ENCODE measurements around the gene LEMD3. TPM values are rescaled to one million over a fixed set of nuclear protein-coding genes. Genes with fewer than 3 reads are reported as not detected.
A peak's percentile ranks its signal among the peaks of the same experiment; 100 is the strongest.

LEMD3 gene
- total and polyA plus RNA-seq, 2 experiments from 2014 or later = 8.6 to 17.9 TPM

- H3K9ac ChIP-seq = peak overlapping the region; percentile 97
- peak overlapping the region; percentile 98 for H3K4me3 ChIP-seq
- no peaks in the 10 kb centered on the region for H3K36me3 ChIP-seq (ENCODE audit: low read depth)
- peak overlapping the region; percentile 95 for H3K4me2 ChIP-seq (ENCODE audit: unreplicated experiment)
- H3K79me2 ChIP-seq (ENCODE audit: insufficient read depth) = peaks cover 68% of the 10 kb centered on the region
- in situ Hi-C loops (cut with MboI) = no loop called here
- no peaks in the 10 kb centered on the region for H3K9me2 ChIP-seq (ENCODE audit: insufficient read depth)
- peaks cover 5% of the 10 kb centered on the region; the same call in 1 of the 2 replicates for H4K20me1 ChIP-seq (ENCODE audit: insufficient read depth)
- peak overlapping the region; percentile 100 for H2AFZ ChIP-seq
- peak; percentile 84 for DNase-seq
- H3K9me3 ChIP-seq (ENCODE audit: low read depth) = no peaks in the 10 kb centered on the region
- no peak for TF ChIP-seq EZH2phosphoT487 (IDR thresholded peaks at IDR 0.05; ENCODE audit: insufficient read depth, low read depth)
- no peak for TF ChIP-seq EZH2 (IDR thresholded peaks at IDR 0.05; ENCODE audit: insufficient read depth, poor library complexity, severe bottlenecking)
- 2 to 3% methylated on average over 45 to 47 of the region's 47 CpGs for WGBS, 2 experiments (ENCODE audit: low coverage in 1 of 2, low lambda C conversion rate in 2 of 2, missing lambda C conversion rate in 2 of 2)
- peak overlapping the region; percentile 95 for H3K27ac ChIP-seq
- H3K4me1 ChIP-seq (ENCODE audit: insufficient read depth) = peaks cover 38% of the 10 kb centered on the region
- H3F3A ChIP-seq (ENCODE audit: insufficient read depth) = no peaks in the 10 kb centered on the region
- H3K27me3 ChIP-seq (replicated peaks; ENCODE audit: insufficient read depth) = no peaks in the 10 kb centered on the region
Observed at GRCh38 chr12:65170209-65170881, 962 bp downstream of the LEMD3 start.

DNA sequence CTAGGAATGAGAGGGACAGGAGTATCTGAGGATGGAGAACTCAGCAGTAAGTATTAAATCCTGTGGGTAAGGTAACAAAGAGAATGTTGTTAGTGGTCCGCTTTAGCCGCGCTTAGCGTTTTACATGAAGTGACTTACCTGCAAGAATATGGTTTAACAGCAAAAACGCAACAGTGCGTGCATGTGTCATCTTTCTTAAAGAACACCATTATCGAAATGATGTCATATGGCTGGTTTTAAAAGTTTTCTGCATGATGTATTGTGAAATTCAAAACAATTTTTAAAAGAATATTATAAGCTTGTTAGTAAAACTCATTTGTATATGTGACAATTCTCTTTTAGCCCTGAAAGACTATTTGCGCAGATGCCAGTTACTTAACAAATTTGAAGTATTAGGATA lies 1.7 kb downstream of the LEMD3 start:
- DNase-seq = peak; percentile 47
- WGBS, 2 experiments (ENCODE audit: low coverage in 1 of 2, low lambda C conversion rate in 2 of 2, missing lambda C conversion rate in 2 of 2) = 38% methylated on average over 8 of the region's 8 CpGs
- Histone ChIP-seq H3K4me3 (peak overlapping the region; percentile 98), H3K79me2 (ENCODE audit: insufficient read depth) (peaks cover 75% of the 10 kb centered on the region), H4K20me1 (ENCODE audit: insufficient read depth) (peaks cover 5% of the 10 kb centered on the region; the same call in 1 of the 2 replicates), H3K9ac (peak overlapping the region; percentile 97), H3F3A (ENCODE audit: insufficient read depth) (no peaks in the 10 kb centered on the region), H2AFZ (peak overlapping the region; percentile 100; the same call in 1 of the 2 replicates), H3K27me3 (replicated peaks; ENCODE audit: insufficient read depth) (no peaks in the 10 kb centered on the region), H3K27ac (no peak overlapping the region), H3K9me2 (ENCODE audit: insufficient read depth) (no peaks in the 10 kb centered on the region), H3K36me3 (ENCODE audit: low read depth) (no peaks in the 10 kb centered on the region), H3K4me1 (ENCODE audit: insufficient read depth) (peaks cover 38% of the 10 kb centered on the region), H3K4me2 (ENCODE audit: unreplicated experiment) (peak overlapping the region; percentile 95), H3K9me3 (ENCODE audit: low read depth) (no peaks in the 10 kb centered on the region)
- in situ Hi-C loops (cut with MboI) = no loop called here
- TF ChIP-seq EZH2 (IDR thresholded peaks at IDR 0.05; ENCODE audit: insufficient read depth, poor library complexity, severe bottlenecking) = no peak
- TF ChIP-seq EZH2phosphoT487 (IDR thresholded peaks at IDR 0.05; ENCODE audit: insufficient read depth, low read depth) = no peak

DNA sequence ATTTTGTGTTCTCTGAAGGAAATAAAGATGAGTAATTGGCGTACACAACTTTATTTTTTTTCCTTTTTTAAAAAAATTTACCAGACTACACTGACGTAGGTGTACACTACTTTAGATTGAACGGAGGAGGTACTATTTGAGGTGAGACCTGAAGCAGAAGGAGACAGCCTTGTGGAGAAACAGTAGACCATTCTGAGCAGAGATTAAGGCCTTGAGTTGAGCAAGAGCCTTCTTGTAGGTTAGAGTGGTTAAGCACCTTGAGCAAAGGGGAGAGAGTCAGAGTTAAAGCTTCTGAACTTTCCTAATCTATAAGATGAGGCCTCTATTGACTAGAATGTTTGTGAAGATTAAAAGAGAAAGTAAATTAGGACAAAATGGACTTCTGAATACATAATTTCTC lies 2.5 kb downstream of the LEMD3 start:
- WGBS, 2 experiments (ENCODE audit: low coverage in 1 of 2, low lambda C conversion rate in 2 of 2, missing lambda C conversion rate in 2 of 2) = 43 to 51% methylated on average over 3 of the region's 3 CpGs
- peak overlapping the region; percentile 98 for H3K4me3 ChIP-seq
- H4K20me1 ChIP-seq (ENCODE audit: insufficient read depth) = peaks cover 9% of the 10 kb centered on the region; the same call in 1 of the 2 replicates
- in situ Hi-C loops (cut with MboI) = no loop called here
- H3K4me2 ChIP-seq (ENCODE audit: unreplicated experiment) = peak overlapping the region; percentile 95
- H3K9me3 ChIP-seq (ENCODE audit: low read depth) = no peaks in the 10 kb centered on the region
- peak overlapping the region; percentile 97; the same call in 1 of the 2 replicates for H3K9ac ChIP-seq
- no peak overlapping the region for H2AFZ ChIP-seq
- no peaks in the 10 kb centered on the region for H3F3A ChIP-seq (ENCODE audit: insufficient read depth)
- peaks cover 38% of the 10 kb centered on the region for H3K4me1 ChIP-seq (ENCODE audit: insufficient read depth)
- TF ChIP-seq EZH2phosphoT487 (IDR thresholded peaks at IDR 0.05; ENCODE audit: insufficient read depth, low read depth) = no peak
- TF ChIP-seq EZH2 (IDR thresholded peaks at IDR 0.05; ENCODE audit: insufficient read depth, poor library complexity, severe bottlenecking) = no peak
- no peaks in the 10 kb centered on the region for H3K36me3 ChIP-seq (ENCODE audit: low read depth)
- no peak overlapping the region for H3K27ac ChIP-seq
- peaks cover 83% of the 10 kb centered on the region for H3K79me2 ChIP-seq (ENCODE audit: insufficient read depth)
- no peaks in the 10 kb centered on the region for H3K9me2 ChIP-seq (ENCODE audit: insufficient read depth)
- H3K27me3 ChIP-seq (replicated peaks; ENCODE audit: insufficient read depth) = no peaks in the 10 kb centered on the region
- DNase-seq = peak; percentile 15

DNA sequence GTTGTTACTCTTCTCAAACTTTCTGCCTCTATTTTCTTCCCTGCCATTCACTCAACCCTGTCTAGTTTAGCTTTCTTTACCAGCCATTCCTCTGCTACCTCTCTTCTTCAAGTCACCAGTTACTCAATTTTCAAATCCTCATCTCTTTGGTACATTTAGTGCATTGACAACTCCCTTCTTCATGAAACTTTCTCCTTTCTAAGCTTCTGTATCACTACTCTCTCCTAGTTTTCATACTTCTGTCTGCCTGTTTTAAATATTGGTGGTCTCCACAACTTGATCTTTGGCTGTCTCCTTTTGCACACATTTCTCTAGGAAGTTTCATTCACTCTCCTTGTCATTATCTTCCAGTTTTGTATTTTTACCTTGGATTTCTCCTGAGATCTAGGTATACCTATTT lies 6.0 kb downstream of the LEMD3 start:
- H3K9me2 ChIP-seq (ENCODE audit: insufficient read depth) = no peaks in the 10 kb centered on the region
- H3K4me1 ChIP-seq (ENCODE audit: insufficient read depth) = peaks cover 32% of the 10 kb centered on the region
- no peaks in the 10 kb centered on the region for H3F3A ChIP-seq (ENCODE audit: insufficient read depth)
- H4K20me1 ChIP-seq (ENCODE audit: insufficient read depth) = peaks cover 9% of the 10 kb centered on the region; the same call in 1 of the 2 replicates
- no peak for DNase-seq
- in situ Hi-C loops (cut with MboI) = no loop called here
- no peak overlapping the region for H3K27ac ChIP-seq
- no peak overlapping the region for H2AFZ ChIP-seq
- TF ChIP-seq EZH2 (IDR thresholded peaks at IDR 0.05; ENCODE audit: insufficient read depth, poor library complexity, severe bottlenecking) (no peak), EZH2phosphoT487 (IDR thresholded peaks at IDR 0.05; ENCODE audit: insufficient read depth, low read depth) (no peak)
- no peak overlapping the region for H3K4me2 ChIP-seq (ENCODE audit: unreplicated experiment)
- H3K9ac ChIP-seq = no peak overlapping the region
- peaks cover 98% of the 10 kb centered on the region for H3K79me2 ChIP-seq (ENCODE audit: insufficient read depth)
- peaks cover 4% of the 10 kb centered on the region; the same call in 1 of the 2 replicates for H3K36me3 ChIP-seq (ENCODE audit: low read depth)
- H3K9me3 ChIP-seq (ENCODE audit: low read depth) = no peaks in the 10 kb centered on the region
- H3K4me3 ChIP-seq = no peak overlapping the region
- no peaks in the 10 kb centered on the region for H3K27me3 ChIP-seq (replicated peaks; ENCODE audit: insufficient read depth)
